Measurements from ENCODE around the gene DCDC2C. TPM values are rescaled to one million over a fixed set of nuclear protein-coding genes. Genes with fewer than 3 reads are reported as not detected.

The DCDC2C gene
- total and polyA plus RNA-seq, 2 donors from 2014 or later = not detected

DNA sequence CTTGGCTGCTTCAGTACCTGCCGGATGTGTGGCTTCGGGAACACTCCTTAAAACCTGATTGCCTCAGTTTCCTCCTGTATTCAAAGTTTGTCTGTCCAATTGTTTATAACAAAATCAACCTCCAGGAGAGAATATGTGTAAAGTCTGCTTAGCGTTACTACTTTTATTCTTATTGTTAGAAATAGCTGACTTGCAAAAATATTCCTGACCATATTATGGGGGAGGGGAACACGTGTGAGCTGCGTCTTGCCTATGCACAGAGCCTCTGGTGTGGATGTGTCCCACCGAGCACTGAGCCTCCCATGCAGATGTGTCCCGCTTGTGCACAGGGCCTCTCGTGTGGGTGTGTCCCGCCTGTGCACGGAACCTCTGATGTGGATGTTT lies 82.5 kb downstream of the DCDC2C start:
- DNase-seq (no peak), FAIRE-seq (no peak)
- intact Hi-C loops (cut with DNase I) = no loop called here
- TF ChIP-seq, protein P1, sequence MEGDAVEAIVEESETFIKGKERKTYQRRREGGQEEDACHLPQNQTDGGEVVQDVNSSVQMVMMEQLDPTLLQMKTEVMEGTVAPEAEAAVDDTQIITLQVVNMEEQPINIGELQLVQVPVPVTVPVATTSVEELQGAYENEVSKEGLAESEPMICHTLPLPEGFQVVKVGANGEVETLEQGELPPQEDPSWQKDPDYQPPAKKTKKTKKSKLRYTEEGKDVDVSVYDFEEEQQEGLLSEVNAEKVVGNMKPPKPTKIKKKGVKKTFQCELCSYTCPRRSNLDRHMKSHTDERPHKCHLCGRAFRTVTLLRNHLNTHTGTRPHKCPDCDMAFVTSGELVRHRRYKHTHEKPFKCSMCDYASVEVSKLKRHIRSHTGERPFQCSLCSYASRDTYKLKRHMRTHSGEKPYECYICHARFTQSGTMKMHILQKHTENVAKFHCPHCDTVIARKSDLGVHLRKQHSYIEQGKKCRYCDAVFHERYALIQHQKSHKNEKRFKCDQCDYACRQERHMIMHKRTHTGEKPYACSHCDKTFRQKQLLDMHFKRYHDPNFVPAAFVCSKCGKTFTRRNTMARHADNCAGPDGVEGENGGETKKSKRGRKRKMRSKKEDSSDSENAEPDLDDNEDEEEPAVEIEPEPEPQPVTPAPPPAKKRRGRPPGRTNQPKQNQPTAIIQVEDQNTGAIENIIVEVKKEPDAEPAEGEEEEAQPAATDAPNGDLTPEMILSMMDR (IDR thresholded peaks at IDR 0.05; ENCODE audit: borderline replicate concordance, extremely low read depth, insufficient read depth) = no peak
- Histone ChIP-seq H3K4me1 (ENCODE audit: control insufficient read depth in 2 of 3, insufficient read depth in 2 of 3, low read depth in 1 of 3, low read length in 3 of 3) (no peaks in the 10 kb centered on the region), H3K9me3 (ENCODE audit: control insufficient read depth in 2 of 3, insufficient read depth in 1 of 3, low read length in 3 of 3) (no peaks in the 10 kb centered on the region), H3K27ac (ENCODE audit: low read depth in 2 of 2, low read length in 2 of 2) (no peak overlapping the region), H3K36me3 (ENCODE audit: control insufficient read depth in 2 of 3, insufficient read depth in 3 of 3, low read length in 3 of 3) (no peaks in the 10 kb centered on the region), H3K9ac (ENCODE audit: low read length in 3 of 3) (no peak overlapping the region), H3K4me3 (ENCODE audit: low read length in 3 of 3) (no peak overlapping the region), H3K27me3 (ENCODE audit: control insufficient read depth, insufficient read depth, low read length) (no peaks in the 10 kb centered on the region)

DNA sequence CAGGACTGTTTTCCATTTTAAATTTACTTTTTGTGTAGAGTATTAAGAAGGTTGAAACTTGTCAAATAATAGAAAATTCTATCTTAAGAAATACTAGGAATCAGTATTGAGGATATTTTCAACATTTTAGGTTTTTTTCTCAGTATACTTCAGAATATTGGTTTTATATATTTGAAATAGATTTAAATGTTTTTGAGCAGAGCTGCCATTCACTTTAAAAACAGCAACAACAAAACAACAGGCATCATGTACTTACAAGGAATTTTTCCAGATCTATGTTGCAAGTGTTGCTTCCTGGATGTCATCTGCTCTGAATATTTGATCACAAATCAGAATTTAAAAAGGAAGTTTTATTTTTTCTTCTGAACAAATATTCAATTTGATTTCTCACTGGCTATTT lies 84.4 kb downstream of the DCDC2C start:
- no peaks in the 10 kb centered on the region for H3K36me3 ChIP-seq (ENCODE audit: control insufficient read depth in 2 of 3, insufficient read depth in 3 of 3, low read length in 3 of 3)
- FAIRE-seq (no peak), DNase-seq (no peak)
- H3K27me3 ChIP-seq (ENCODE audit: control insufficient read depth, insufficient read depth, low read length) = no peaks in the 10 kb centered on the region
- intact Hi-C loops (cut with DNase I) = no loop called here
- no peaks in the 10 kb centered on the region for H3K4me1 ChIP-seq (ENCODE audit: control insufficient read depth in 2 of 3, insufficient read depth in 2 of 3, low read depth in 1 of 3, low read length in 3 of 3)
- H3K9me3 ChIP-seq (ENCODE audit: control insufficient read depth in 2 of 3, insufficient read depth in 1 of 3, low read length in 3 of 3) = no peaks in the 10 kb centered on the region
- no peak overlapping the region for H3K27ac ChIP-seq (ENCODE audit: low read depth in 2 of 2, low read length in 2 of 2)
- H3K9ac ChIP-seq (ENCODE audit: low read length in 3 of 3) = no peak overlapping the region
- H3K4me3 ChIP-seq (ENCODE audit: low read length in 3 of 3) = no peak overlapping the region
- TF ChIP-seq, protein P1 (IDR thresholded peaks at IDR 0.05; ENCODE audit: borderline replicate concordance, extremely low read depth, insufficient read depth) = no peak

DNA sequence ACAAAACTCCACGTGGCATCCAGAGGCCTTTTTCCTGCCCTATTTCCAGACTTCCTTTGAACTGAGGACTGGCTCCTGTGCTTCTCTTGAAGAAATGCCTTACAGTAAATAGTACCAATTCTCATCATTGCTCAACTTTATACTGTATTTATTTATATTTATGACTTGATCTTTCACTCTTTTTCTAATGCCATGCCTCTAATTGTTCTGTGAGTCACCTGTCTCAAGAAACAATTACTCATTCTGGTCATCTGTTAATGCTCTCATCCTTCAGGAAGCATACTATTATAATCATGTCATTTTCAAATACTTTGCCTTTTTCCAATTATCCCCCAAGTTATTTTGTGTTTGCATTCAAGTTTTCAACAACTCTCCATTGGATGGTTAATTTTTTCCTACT lies 85.9 kb downstream of the DCDC2C start:
- FAIRE-seq (no peak), DNase-seq (no peak)
- no peaks in the 10 kb centered on the region for H3K9me3 ChIP-seq (ENCODE audit: control insufficient read depth in 2 of 3, insufficient read depth in 1 of 3, low read length in 3 of 3)
- no peak overlapping the region for H3K27ac ChIP-seq (ENCODE audit: low read depth in 2 of 2, low read length in 2 of 2)
- H3K27me3 ChIP-seq (ENCODE audit: control insufficient read depth, insufficient read depth, low read length) = no peaks in the 10 kb centered on the region
- intact Hi-C loops (cut with DNase I) = no loop called here
- H3K9ac ChIP-seq (ENCODE audit: low read length in 3 of 3) = no peak overlapping the region
- H3K4me3 ChIP-seq (ENCODE audit: low read length in 3 of 3) = no peak overlapping the region
- H3K4me1 ChIP-seq (ENCODE audit: control insufficient read depth in 2 of 3, insufficient read depth in 2 of 3, low read depth in 1 of 3, low read length in 3 of 3) = no peaks in the 10 kb centered on the region
- H3K36me3 ChIP-seq (ENCODE audit: control insufficient read depth in 2 of 3, insufficient read depth in 3 of 3, low read length in 3 of 3) = no peaks in the 10 kb centered on the region
- TF ChIP-seq, protein P1 (IDR thresholded peaks at IDR 0.05; ENCODE audit: borderline replicate concordance, extremely low read depth, insufficient read depth) = no peak

DNA sequence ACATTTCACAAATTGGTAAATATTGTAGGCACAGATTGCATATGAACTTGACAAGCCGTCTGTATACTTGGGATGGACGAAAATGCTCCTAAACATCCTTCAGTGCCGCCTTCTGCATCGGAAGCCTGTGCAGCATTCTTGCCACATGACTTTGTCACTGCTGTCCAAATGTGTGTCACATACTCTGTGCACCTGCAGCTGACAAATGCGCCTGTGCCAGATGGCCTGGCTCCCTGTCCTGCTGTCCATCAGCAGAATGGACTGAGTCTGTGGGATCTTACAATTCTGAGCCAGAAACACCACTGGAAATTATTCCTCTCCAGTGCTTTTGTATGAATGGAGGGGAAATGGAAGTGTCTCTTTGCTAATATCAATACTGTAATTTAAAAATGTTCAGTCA lies 89.9 kb downstream of the DCDC2C start:
- no peaks in the 10 kb centered on the region for H3K9me3 ChIP-seq (ENCODE audit: control insufficient read depth in 2 of 3, insufficient read depth in 1 of 3, low read length in 3 of 3)
- H3K27me3 ChIP-seq (ENCODE audit: control insufficient read depth, insufficient read depth, low read length) = no peaks in the 10 kb centered on the region
- intact Hi-C loops (cut with DNase I) = no loop called here
- no peak for DNase-seq
- H3K27ac ChIP-seq (ENCODE audit: low read depth in 2 of 2, low read length in 2 of 2) = no peak overlapping the region
- no peak for FAIRE-seq
- no peaks in the 10 kb centered on the region for H3K4me1 ChIP-seq (ENCODE audit: control insufficient read depth in 2 of 3, insufficient read depth in 2 of 3, low read depth in 1 of 3, low read length in 3 of 3)
- TF ChIP-seq, protein P1 (IDR thresholded peaks at IDR 0.05; ENCODE audit: borderline replicate concordance, extremely low read depth, insufficient read depth) = no peak
- H3K9ac ChIP-seq (ENCODE audit: low read length in 3 of 3) = no peak overlapping the region
- H3K36me3 ChIP-seq (ENCODE audit: control insufficient read depth in 2 of 3, insufficient read depth in 3 of 3, low read length in 3 of 3) = no peaks in the 10 kb centered on the region
- no peak overlapping the region for H3K4me3 ChIP-seq (ENCODE audit: low read length in 3 of 3)

Data from kidney (tissue), 14 donors.